ENCODE results near the gene DPM3. TPM values are rescaled to one million over a fixed set of nuclear protein-coding genes. Genes with fewer than 3 reads are reported as not detected.

Gene DPM3
- total and polyA plus RNA-seq, 2 donors (not counting 3 experiments of a cell fraction or from before 2014, with no cell fraction given): 69.6 to 258 TPM

DNA sequence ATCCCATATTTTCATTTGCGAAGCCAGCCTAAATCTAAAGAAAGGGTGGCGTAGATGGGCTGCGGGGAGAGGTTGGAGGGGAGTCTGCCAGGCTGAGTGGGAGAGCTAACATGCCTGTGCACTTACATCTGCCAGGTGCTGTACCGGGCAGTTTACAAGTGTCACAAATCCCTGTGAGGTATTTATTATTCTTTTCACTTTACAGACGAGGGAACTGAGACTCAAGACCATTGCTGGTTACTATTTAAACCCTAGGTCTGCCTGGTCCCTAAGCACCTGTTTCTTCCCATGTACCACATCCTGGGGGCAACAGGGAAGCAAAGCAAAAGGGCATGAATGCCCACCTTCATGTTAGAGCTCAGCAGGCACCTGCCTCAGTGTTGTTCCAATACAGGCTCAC is 32.0 kb downstream of the DPM3 start:
- CTCF ChIA-PET: interaction anchor here (0.6 to 5.9 kb wide), 8 partner anchors 10 to 64 kb away, joined by 3 to 37 read pairs (median 4); partner anchors contain the start of gene KRTCAP2
- no TSS peak for BruUV-seq (replicated peaks)

More for the DNA sequence above, 32.0 kb downstream of the DPM3 start:
- Histone ChIP-seq H3K4me1 (ENCODE audit: control insufficient read depth, extremely low read depth, insufficient read depth, low read length) (peaks cover 3% of the 10 kb centered on the region), H3K27ac (ENCODE audit: insufficient read depth, low read depth, low read length) (no peak overlapping the region), H3K4me3 (replicated peaks in 1 of 3; ENCODE audit: insufficient read depth in 1 of 3, low read depth in 1 of 3, low read length in 3 of 3) (no peak overlapping the region), H3K36me3 (ENCODE audit: control insufficient read depth in 2 of 2, extremely low read depth in 1 of 2, insufficient read depth in 2 of 2, low read length in 2 of 2) (no peaks in the 10 kb centered on the region), H2AFZ (ENCODE audit: low read depth, low read length) (no peak overlapping the region), H3K9ac (replicated peaks; ENCODE audit: extremely low read depth, insufficient read depth, low read length) (no peak overlapping the region), H3K79me2 (ENCODE audit: control insufficient read depth, insufficient read depth, low read length) (no peaks in the 10 kb centered on the region), H3K27me3 (ENCODE audit: control insufficient read depth in 2 of 2, insufficient read depth in 2 of 2, low read length in 2 of 2) (peaks cover 6 to 9% of the 10 kb centered on the region in 2 experiments), H4K20me1 (replicated peaks; ENCODE audit: control insufficient read depth, extremely low read depth, insufficient read depth, low read length) (no peaks in the 10 kb centered on the region), H3K9me1 (replicated peaks; ENCODE audit: control insufficient read depth, extremely low read depth, insufficient read depth, low read length) (no peaks in the 10 kb centered on the region), H3K9me3 (replicated peaks; ENCODE audit: control insufficient read depth, insufficient read depth, low read length) (no peaks in the 10 kb centered on the region), H3K4me2 (ENCODE audit: insufficient read depth, low read length) (no peak overlapping the region)
- intact Hi-C loops (cut with micrococcal nuclease): no loop called here
- TF ChIP-seq POLR2AphosphoS5 (IDR thresholded peaks at IDR 0.05; ENCODE audit: insufficient read depth, low read depth, low read length) (no peak), GATA2 (IDR thresholded peaks at IDR 0.05; ENCODE audit: insufficient read depth, insufficient read length, low read depth, low read length) (no peak), FOS (IDR thresholded peaks at IDR 0.05; ENCODE audit: borderline replicate concordance, insufficient read depth, low read length) (no peak), POLR2A (IDR thresholded peaks at IDR 0.05; ENCODE audit: low read depth, low read length) (no peak), MYC (IDR thresholded peaks at IDR 0.05; ENCODE audit: low read depth, low read length) (no peak), EZH2 (IDR thresholded peaks at IDR 0.05; ENCODE audit: borderline replicate concordance, low read depth, low read length, severe bottlenecking) (no peak), JUN (IDR thresholded peaks at IDR 0.05; ENCODE audit: borderline replicate concordance, insufficient read depth, insufficient read length, low read depth) (no peak)
- TF ChIP-seq, protein P1, sequence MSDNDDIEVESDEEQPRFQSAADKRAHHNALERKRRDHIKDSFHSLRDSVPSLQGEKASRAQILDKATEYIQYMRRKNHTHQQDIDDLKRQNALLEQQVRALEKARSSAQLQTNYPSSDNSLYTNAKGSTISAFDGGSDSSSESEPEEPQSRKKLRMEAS (IDR thresholded peaks at IDR 0.05; ENCODE audit: insufficient read depth, insufficient read length): no peak
- TF ChIP-seq, protein P2, sequence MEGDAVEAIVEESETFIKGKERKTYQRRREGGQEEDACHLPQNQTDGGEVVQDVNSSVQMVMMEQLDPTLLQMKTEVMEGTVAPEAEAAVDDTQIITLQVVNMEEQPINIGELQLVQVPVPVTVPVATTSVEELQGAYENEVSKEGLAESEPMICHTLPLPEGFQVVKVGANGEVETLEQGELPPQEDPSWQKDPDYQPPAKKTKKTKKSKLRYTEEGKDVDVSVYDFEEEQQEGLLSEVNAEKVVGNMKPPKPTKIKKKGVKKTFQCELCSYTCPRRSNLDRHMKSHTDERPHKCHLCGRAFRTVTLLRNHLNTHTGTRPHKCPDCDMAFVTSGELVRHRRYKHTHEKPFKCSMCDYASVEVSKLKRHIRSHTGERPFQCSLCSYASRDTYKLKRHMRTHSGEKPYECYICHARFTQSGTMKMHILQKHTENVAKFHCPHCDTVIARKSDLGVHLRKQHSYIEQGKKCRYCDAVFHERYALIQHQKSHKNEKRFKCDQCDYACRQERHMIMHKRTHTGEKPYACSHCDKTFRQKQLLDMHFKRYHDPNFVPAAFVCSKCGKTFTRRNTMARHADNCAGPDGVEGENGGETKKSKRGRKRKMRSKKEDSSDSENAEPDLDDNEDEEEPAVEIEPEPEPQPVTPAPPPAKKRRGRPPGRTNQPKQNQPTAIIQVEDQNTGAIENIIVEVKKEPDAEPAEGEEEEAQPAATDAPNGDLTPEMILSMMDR (IDR thresholded peaks at IDR 0.05; ENCODE audit: extremely low read depth in 1 of 2, insufficient read depth in 1 of 2, low read depth in 1 of 2, low read length in 2 of 2): no peak
- no peak for DNase-seq (ENCODE audit: low read depth, low spot score)
- no peak for FAIRE-seq
- dilution Hi-C loops (cut with MboI; ENCODE audit: extremely low pct_ligation_motif_present, low sequenced_read_pairs): no loop called here
- POLR2A ChIA-PET: no interaction called here

All from endothelial cell of umbilical vein (primary cell).